ENCODE measurements around the gene SAMM50.

The SAMM50 gene

GRCh38 chr22:43975041-43975440, 19.8 kb downstream of the SAMM50 start:
- TF ChIP-seq, protein P1, sequence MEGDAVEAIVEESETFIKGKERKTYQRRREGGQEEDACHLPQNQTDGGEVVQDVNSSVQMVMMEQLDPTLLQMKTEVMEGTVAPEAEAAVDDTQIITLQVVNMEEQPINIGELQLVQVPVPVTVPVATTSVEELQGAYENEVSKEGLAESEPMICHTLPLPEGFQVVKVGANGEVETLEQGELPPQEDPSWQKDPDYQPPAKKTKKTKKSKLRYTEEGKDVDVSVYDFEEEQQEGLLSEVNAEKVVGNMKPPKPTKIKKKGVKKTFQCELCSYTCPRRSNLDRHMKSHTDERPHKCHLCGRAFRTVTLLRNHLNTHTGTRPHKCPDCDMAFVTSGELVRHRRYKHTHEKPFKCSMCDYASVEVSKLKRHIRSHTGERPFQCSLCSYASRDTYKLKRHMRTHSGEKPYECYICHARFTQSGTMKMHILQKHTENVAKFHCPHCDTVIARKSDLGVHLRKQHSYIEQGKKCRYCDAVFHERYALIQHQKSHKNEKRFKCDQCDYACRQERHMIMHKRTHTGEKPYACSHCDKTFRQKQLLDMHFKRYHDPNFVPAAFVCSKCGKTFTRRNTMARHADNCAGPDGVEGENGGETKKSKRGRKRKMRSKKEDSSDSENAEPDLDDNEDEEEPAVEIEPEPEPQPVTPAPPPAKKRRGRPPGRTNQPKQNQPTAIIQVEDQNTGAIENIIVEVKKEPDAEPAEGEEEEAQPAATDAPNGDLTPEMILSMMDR (IDR thresholded peaks at IDR 0.05; ENCODE audit: borderline replicate concordance, insufficient read depth, low read depth, low read length): no peak
- no peak overlapping the region for H3K4me3 ChIP-seq (ENCODE audit: low read depth, low read length)

- H3K4me3 ChIP-seq (ENCODE audit: low read depth, low read length): no peak overlapping the region
- TF ChIP-seq, protein P1 (IDR thresholded peaks at IDR 0.05; ENCODE audit: borderline replicate concordance, insufficient read depth, low read depth, low read length): no peak
Measured at GRCh38 chr22:43976861-43977795, 21.9 kb downstream of the SAMM50 start.

DNA sequence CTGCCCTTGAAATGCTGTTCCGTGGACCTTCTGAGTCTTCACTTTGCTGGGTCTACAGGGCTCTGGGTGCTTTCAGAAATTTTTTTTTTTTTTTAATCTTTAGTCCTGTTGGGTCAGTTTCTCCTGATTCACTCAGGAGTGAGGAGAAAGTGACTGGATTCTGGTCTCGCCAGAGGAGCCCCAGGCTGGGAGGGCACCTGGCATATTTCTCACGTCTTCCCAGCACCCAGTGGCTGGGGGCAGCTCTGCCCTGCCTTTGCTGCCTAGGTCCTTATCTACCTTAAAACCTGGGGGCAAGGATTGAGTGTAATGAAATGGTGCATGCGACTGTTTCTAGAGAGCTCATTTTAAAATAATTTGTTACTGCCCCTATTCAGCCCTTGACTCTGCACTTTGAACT, 23.3 kb downstream of the SAMM50 start:
- no peak overlapping the region for H3K4me3 ChIP-seq (ENCODE audit: low read depth, low read length)

GRCh38 chr22:43980579-43980978, 25.3 kb downstream of the SAMM50 start:
- H3K4me3 ChIP-seq (ENCODE audit: low read depth, low read length): no peak overlapping the region
- TF ChIP-seq, protein P1 (IDR thresholded peaks at IDR 0.05; ENCODE audit: borderline replicate concordance, insufficient read depth, low read depth, low read length): no peak

More for the DNA sequence above, 23.3 kb downstream of the SAMM50 start:
- TF ChIP-seq, protein P1 (IDR thresholded peaks at IDR 0.05; ENCODE audit: borderline replicate concordance, insufficient read depth, low read depth, low read length): no peak

- H3K4me3 ChIP-seq (ENCODE audit: low read depth, low read length): no peak overlapping the region
- TF ChIP-seq, protein P1 (IDR thresholded peaks at IDR 0.05; ENCODE audit: borderline replicate concordance, insufficient read depth, low read depth, low read length): no peak
Measured at GRCh38 chr22:43980996-43981395, 25.8 kb downstream of the SAMM50 start.

GRCh38 chr22:43983808-43984207, 28.6 kb downstream of the SAMM50 start:
- TF ChIP-seq, protein P1 (IDR thresholded peaks at IDR 0.05; ENCODE audit: borderline replicate concordance, insufficient read depth, low read depth, low read length): no peak
- no peak overlapping the region for H3K4me3 ChIP-seq (ENCODE audit: low read depth, low read length)

GRCh38 chr22:43985532-43985931, 30.3 kb downstream of the SAMM50 start:
- H3K4me3 ChIP-seq (ENCODE audit: low read depth, low read length): no peak overlapping the region
- TF ChIP-seq, protein P1 (IDR thresholded peaks at IDR 0.05; ENCODE audit: borderline replicate concordance, insufficient read depth, low read depth, low read length): no peak

Data from GM12875 (cell line).